Right cardiac atrium (tissue), 5 donors: Measurements from ENCODE around the gene TMEM176A. TPM values are rescaled to one million over a fixed set of nuclear protein-coding genes. Genes with fewer than 3 reads are reported as not detected.
A peak's percentile ranks its signal among the peaks of the same experiment; 100 is the strongest.
"Not testable (repeated sequence)": the region's sequence is repeated elsewhere in the genome, so short reads cannot be mapped to it uniquely, and the experiment has no call there.

Experiments
- ATAC-seq, 2 donors: fragments of 200-7000 bp; cut with Tn5 transposase; one replicate each; pipeline versions ENCODE4 v1.8.0 to v1.9.1; 2020; ENCODE audit warnings: moderate library complexity in 2 of 2, mild to moderate bottlenecking in 1 of 2
- DNase-seq, 3 donors: peaks; one replicate each; pipeline ENCODE4 v3.0.0-alpha.2; 2020
- H3K27ac ChIP-seq: one replicate; pipeline ENCODE4 v1.5.1; 2013; ENCODE audit warnings: mild to moderate bottlenecking, low read length, control low read depth, moderate library complexity
- H3K27me3 ChIP-seq: one replicate; pipeline ENCODE4 v1.6.1; 2013; ENCODE audit not compliant: control insufficient read depth, insufficient read depth
- H3K4me1 ChIP-seq: one replicate; pipeline ENCODE4 v1.6.1; 2013; ENCODE audit warnings: low read length; ENCODE audit not compliant: control insufficient read depth, insufficient read depth
- H3K4me3 ChIP-seq: one replicate; pipeline ENCODE4 v1.5.1; 2013; ENCODE audit warnings: low read length, control low read depth
- H3K9me3 ChIP-seq: one replicate; pipeline ENCODE4 v1.6.1; 2013; ENCODE audit warnings: low read length; ENCODE audit not compliant: control insufficient read depth
- WGBS: extraction: QIAGEN DNeasy Blood & Tissue Kit; methylation state at CpG from one replicate; pipeline ENCODE4 v1.1.7; 2013; 5-methylcytosine and 5-hydroxymethylcytosine counted together
- intact Hi-C, 4 donors: fragments of 100-400 bp; cut with DNase I; formaldehyde crosslinking; loops; one replicate each; pipeline versions ENCODE4 v1.11.0 to v1.14.0; 2022 to 2023
- polyA plus RNA-seq: library from polyadenylated mRNA; stranded (reverse); fragments of 200-250 nt; gene quantifications from one replicate; pipeline ENCODE4 v1.2.3, GENCODE V29; 2013
- total RNA-seq, 4 donors: library from RNA; stranded (reverse); fragmentation: NEBNext Ultra II Directional; extraction: Animal tissue kit (Norgen Biotek cat#: 25700); gene quantifications; one replicate each; pipeline ENCODE4 v1.2.1, GENCODE V29; 2021
- donor health status: healthy with polysubstance abuse.
- donor health status: DM: no; HTN: yes; CAD: no.
- donor health status: DM: no; HTN: no; CAD: no.
- donor health status: DM: no; HTN: yes; CAD: no; lungs with severe emphysema.
- donor health status: DM: yes; HTN: yes; CAD: no.

The TMEM176A gene
- total and polyA plus RNA-seq, 5 donors, result 50.8 to 167 (median 99.0) TPM

DNA sequence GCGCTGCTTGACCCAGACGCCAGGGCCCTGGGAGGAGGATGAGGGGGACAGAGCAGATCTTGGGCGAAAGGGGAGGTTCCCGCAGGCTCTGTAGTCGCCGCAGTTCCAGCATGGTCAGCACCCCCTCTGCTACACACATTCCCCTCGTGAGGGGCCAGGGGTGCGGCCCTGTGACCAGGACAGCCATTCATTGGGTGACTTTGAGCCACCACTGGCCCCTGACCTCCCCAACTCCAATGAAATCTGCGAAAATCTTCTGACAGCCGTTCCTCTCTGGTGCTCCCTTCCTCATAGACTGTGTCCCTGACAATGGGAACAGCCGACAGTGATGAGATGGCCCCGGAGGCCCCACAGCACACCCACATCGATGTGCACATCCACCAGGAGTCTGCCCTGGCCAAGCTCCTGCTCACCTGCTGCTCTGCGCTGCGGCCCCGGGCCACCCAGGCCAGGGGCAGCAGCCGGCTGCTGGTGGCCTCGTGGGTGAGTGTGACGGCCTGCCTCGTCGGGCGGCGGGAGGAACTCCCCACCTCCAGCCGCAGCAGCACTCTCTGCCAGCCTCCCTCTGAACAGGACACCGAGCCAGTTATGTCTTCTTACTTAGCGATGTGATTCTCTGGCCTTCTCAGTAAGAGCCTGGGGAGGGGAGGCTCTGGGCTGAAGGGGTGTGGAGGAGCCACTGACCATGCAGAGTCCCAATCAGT, 825 bp downstream of the TMEM176A start:
- peak; percentile 9 to 38 for ATAC-seq
- Histone ChIP-seq H3K27me3 (no peaks in the 10 kb centered on the region), H3K27ac (no peak overlapping the region), H3K4me3 (peak overlapping the region; percentile 68), H3K9me3 (no peaks in the 10 kb centered on the region), H3K4me1 (no peaks in the 10 kb centered on the region)
- WGBS, result 45% methylated on average over 26 of the region's 26 CpGs
- DNase-seq, result peak in 1 of 3 donors; percentile 52
- intact Hi-C loops, result no loop called here

DNA sequence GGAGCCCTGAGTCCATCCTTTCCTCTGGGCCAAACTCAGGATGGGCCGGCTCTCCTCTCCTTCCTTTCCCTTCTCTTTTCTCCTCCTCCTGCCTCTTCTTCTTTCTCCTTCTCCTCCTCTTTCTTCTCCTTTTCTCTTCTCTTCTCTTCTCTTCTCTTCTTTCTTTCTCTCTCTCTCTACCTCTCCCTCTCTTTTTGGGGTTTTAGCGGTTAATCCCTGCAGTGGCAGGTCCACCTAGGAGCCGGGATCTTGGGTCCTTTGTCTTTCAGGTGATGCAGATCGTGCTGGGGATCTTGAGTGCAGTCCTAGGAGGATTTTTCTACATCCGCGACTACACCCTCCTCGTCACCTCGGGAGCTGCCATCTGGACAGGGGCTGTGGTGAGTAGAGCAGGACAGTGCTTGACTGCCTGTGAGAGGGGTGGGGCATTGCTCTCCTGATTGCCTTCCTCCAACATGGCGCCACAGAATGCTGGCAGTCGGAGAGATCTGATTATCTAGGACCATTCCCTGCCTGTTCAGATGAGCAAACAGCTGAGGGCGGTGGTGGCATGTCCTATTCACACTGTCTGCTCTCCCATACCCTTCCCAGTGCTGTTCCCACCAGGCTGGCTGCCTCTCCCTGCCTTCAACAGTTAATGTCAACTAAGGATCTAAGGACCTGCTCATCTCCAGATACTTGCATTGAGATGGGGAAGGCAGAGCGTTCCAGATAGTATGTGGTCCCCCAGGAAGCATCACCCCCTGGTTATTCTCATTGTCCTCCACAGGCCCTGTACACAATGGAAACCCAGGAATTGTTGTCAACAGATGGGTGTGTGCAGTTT, 1.6 kb downstream of the TMEM176A start:
- intact Hi-C loops, result no loop called here
- Histone ChIP-seq H3K9me3 (no peaks in the 10 kb centered on the region), H3K27me3 (no peaks in the 10 kb centered on the region), H3K4me3 (no peak overlapping the region), H3K27ac (no peak overlapping the region), H3K4me1 (no peaks in the 10 kb centered on the region)
- WGBS, result 87% methylated on average over 12 of the region's 12 CpGs
- no peak for ATAC-seq
- DNase-seq, result no peak

DNA sequence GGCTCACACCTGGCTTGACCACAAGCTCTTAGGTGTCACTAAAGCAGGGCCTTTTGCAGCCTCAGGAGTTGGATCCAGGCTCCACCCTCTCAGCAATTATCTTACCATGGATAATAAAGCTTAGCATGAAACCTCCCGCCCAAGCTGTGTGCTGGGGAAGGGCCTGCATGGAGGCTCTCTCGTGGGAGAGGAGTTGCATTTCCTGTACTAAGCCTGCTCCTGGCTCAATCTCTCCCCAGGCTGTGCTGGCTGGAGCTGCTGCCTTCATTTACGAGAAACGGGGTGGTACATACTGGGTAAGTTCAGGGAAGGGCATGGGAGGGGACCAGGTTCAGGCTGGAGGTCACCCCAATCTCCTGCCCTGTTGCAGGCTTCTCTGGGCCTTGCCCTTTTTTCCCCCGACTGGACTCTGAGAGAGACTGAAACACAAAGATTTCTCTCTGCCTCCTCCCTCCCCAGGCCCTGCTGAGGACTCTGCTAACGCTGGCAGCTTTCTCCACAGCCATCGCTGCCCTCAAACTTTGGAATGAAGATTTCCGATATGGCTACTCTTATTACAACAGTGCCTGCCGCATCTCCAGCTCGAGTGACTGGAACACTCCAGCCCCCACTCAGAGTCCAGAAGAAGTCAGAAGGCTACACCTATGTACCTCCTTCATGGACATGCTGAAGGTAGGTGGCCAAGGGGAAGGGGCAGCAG, 2.7 kb downstream of the TMEM176A start:
- Histone ChIP-seq H3K27ac (no peak overlapping the region), H3K27me3 (no peaks in the 10 kb centered on the region), H3K9me3 (no peaks in the 10 kb centered on the region), H3K4me1 (no peaks in the 10 kb centered on the region), H3K4me3 (no peak overlapping the region)
- DNase-seq (peak in 2 of 3 donors; percentile 59 to 64), ATAC-seq (peak; percentile 7 to 62)
- intact Hi-C loops, result no loop called here
- 53% methylated on average over 10 of the region's 10 CpGs for WGBS

DNA sequence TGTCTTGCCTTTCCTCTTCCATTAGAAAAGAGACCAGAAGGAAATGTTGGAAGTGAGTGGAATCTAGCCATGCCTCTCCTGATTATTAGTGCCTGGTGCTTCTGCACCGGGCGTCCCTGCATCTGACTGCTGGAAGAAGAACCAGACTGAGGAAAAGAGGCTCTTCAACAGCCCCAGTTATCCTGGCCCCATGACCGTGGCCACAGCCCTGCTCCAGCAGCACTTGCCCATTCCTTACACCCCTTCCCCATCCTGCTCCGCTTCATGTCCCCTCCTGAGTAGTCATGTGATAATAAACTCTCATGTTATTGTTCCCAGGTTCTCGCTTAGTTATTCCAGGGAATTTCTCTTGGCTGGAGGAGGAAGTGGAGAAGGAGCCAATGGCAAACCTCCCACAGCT, 4.2 kb downstream of the TMEM176A start:
- 70% methylated on average over 5 of the region's 5 CpGs for WGBS
- ATAC-seq (no peak), DNase-seq (no peak)
- Histone ChIP-seq H3K9me3 (no peaks in the 10 kb centered on the region), H3K4me1 (no peaks in the 10 kb centered on the region), H3K4me3 (no peak overlapping the region), H3K27me3 (no peaks in the 10 kb centered on the region), H3K27ac (no peak overlapping the region)
- intact Hi-C loops, result no loop called here

DNA sequence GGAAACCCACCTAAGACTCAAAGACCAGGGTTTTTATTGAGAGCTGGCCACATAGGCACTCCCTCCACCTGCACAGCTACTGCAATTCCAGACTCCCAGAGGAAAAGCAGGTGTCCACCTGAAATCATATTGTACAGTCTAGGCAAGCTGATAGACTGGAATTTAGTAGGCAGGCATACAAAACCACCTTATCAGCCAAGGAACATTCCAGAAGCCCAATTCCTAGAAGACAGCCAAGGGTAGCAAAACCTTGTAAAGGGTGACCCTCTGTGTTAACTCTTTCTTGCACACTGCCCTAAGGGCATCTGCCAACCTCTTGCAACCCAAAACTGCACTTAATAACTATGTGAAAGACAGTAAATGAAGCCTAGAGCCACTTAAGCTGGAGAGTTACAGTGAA, 5.3 kb downstream of the TMEM176A start:
- DNase-seq (no peak), ATAC-seq (no peak)
- H3K4me3 ChIP-seq, result no peak overlapping the region
- no peak overlapping the region for H3K27ac ChIP-seq
- intact Hi-C loops, result no loop called here
- H3K4me1 ChIP-seq, result no peaks in the 10 kb centered on the region
- H3K27me3 ChIP-seq, result no peaks in the 10 kb centered on the region
- no peaks in the 10 kb centered on the region for H3K9me3 ChIP-seq

DNA sequence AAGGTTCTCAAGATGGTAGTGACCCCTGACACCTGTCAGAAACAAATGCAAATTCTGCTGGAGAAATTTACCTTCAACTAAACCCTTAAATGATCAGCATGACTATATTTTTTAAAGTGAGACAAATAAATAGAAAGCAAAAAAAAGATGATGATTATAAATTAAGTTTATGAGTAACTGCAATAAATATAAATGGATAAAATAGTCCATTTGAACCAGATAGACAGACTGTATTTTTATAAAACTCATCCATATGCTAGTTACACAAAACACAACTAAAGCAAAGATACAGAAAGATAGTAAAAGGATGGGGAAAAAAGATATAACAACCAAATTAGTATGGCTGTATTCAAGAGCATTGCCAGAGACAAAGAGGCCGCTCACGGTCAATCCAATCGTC, 5.9 kb downstream of the TMEM176A start:
- H3K9me3 ChIP-seq, result no peaks in the 10 kb centered on the region
- no peaks in the 10 kb centered on the region for H3K4me1 ChIP-seq
- H3K4me3 ChIP-seq, result no peak overlapping the region
- intact Hi-C loops, result no loop called here
- 98% methylated on average over 3 of the region's 3 CpGs for WGBS
- ATAC-seq (no peak), DNase-seq (no peak)
- H3K27me3 ChIP-seq, result no peaks in the 10 kb centered on the region
- H3K27ac ChIP-seq, result no peak overlapping the region

DNA sequence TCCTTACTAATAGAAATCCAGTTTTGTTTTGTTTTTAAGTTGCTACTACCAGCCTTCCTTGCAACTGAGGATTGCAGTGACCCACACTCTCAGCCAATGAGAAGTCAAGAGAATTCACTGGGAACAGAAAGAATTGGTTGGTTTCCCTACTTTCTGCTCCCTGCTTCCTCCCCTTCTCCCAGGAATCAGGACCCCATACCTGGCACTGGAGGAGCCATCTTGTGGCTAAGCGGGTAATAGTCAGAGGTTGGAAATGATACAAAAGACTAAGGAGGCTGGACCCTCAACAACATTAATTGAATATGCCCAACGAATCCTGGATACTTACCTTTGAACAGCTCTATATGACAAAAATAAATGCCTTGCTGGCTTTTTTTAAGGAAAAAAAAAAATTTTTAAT, 6.3 kb downstream of the TMEM176A start:
- H3K27ac ChIP-seq, result no peak overlapping the region
- DNase-seq (no peak), ATAC-seq (no peak)
- H3K4me3 ChIP-seq, result no peak overlapping the region
- intact Hi-C loops, result no loop called here
- no peaks in the 10 kb centered on the region for H3K9me3 ChIP-seq
- no peaks in the 10 kb centered on the region for H3K27me3 ChIP-seq
- no peaks in the 10 kb centered on the region for H3K4me1 ChIP-seq
- WGBS, result 81% methylated on average over 2 of the region's 2 CpGs

DNA sequence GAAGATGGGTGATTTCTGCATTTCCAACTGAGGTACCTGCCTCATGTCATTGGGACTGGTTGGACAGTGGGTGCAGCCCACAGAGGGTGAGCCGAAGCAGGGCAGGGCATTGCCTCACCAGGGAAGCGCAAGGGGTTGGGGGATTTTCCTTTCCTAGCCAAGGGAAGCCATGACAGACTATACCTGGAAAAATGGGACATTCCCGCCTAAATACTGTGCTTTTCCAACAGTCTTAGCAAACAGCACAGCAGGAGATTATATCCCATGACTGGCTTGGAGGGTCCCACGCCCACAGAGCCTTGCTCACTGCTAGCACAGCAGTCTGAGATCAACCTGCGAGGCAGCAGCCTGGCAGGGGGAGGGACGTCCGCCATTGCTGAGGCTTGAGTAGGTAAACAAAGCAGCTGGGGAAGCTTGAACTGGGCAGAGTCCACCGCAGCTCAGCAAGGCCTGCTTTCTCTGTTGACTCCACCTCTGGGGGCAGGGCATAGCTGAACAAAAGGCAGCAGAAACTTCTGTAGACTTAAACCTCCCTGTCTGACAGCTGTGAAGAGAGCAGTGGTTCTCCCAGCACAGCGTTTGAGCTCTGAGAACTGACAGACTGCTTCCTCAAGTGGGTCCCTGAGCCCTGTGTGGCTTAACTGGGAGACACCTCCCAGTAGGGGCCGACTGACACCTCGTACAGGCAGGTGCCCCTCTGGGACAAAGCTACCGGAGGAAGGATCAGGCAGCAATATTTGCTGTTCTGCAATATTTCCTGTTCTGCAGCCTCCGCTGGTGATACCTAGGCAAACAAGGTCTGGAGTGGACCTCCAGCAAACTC, 7.3 kb downstream of the TMEM176A start:
- DNase-seq, H3K27ac ChIP-seq, intact Hi-C loops, H3K9me3 ChIP-seq, H3K27me3 ChIP-seq, H3K4me3 ChIP-seq, H3K4me1 ChIP-seq, ATAC-seq: not testable (repeated sequence)
- 76% methylated on average over 13 of the region's 13 CpGs for WGBS

DNA sequence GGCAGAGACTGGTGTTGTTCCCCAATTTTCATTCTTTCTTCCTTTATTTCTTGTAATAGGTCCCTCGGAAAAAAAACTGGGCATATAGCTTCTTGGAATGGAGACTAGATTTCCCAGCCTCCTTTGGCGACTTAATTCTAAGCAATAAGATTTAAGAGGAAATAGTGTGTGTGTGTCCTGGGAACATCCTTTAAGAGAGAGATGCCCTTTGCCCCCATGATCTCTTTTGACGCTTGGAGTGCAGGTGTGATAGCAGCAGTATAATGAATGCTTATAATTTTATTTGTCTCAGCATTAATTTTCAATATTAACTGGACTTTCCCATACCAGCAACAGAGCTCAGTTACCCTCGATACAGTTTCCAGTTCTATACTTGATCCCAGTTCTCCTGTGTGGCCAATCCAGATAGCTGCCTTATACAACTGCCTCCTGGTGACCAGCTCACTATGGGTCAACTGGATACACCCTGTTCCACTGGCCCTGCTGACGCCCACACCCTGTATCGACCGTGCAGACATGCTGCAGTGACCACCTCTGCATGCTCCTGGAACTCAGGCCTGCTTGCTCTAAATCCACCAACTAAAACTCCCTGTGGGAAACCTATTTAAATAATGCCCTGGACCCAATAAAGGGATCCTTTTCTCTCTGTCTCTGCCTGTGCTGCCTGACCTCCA, 13.9 kb downstream of the TMEM176A start:
- intact Hi-C loops, result no loop called here
- ATAC-seq (no peak), DNase-seq (no peak)
- Histone ChIP-seq H3K4me1 (no peaks in the 10 kb centered on the region), H3K27me3 (no peaks in the 10 kb centered on the region), H3K27ac (no peak overlapping the region), H3K4me3 (no peak overlapping the region), H3K9me3 (no peaks in the 10 kb centered on the region)
- 73% methylated on average over 7 of the region's 7 CpGs for WGBS

DNA sequence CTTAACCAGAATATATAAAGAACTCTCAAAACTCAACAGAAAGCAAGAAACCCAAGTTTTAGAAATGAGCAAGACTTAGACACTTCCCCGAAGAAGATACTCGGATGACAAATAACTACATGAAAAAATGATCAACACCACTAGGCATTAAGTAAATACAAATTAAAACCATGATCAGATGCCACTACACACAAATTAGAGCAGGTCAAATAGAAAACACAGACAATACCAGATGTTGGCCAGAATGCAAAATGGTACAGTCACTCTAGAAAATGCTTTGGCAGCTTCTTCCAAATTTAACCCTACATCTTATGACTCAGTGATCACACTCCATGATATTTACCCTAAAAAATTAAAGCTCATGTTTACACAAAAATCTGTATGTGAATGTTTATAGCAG, 18.4 kb downstream of the TMEM176A start:
- WGBS, result 96% methylated on average over 2 of the region's 2 CpGs
- H3K4me3 ChIP-seq, result no peak overlapping the region
- H3K9me3 ChIP-seq, result no peaks in the 10 kb centered on the region
- DNase-seq, result no peak
- H3K27ac ChIP-seq, result no peak overlapping the region
- ATAC-seq, result no peak
- intact Hi-C loops, result no loop called here
- H3K27me3 ChIP-seq, result no peaks in the 10 kb centered on the region
- H3K4me1 ChIP-seq, result no peaks in the 10 kb centered on the region
